Right renal cortex interstitium (tissue), 3 donors: ENCODE results near the gene SH3BP1. TPM values are rescaled to one million over a fixed set of nuclear protein-coding genes. Genes with fewer than 3 reads are reported as not detected.

ENCODE experiments used
- DNase-seq, 3 donors: peaks; one replicate each; pipeline ENCODE4 v3.0.0-alpha.2; 2013; ENCODE audit warnings: low read depth in 3 of 3, low spot score in 2 of 3
- polyA plus RNA-seq, 3 donors: library from polyadenylated mRNA; unstranded; fragments of 120-200 nt; gene quantifications; one replicate each; pipeline ENCODE4 v1.2.1, GENCODE V29; 2013; ENCODE audit not compliant: insufficient read length in 3 of 3

The SH3BP1 gene
- polyA plus RNA-seq, 3 donors = 19.7 to 26.6 (median 21.1) TPM

GRCh38 chr22:37657590-37658132 lies 18.2 kb downstream of the SH3BP1 start:
- DNase-seq = no peak

GRCh38 chr22:37658133-37659065 lies 18.9 kb downstream of the SH3BP1 start, which contains the start of gene PDXP:
TSS of gene PDXP (plus strand) at chr22:37658723. CDS start at chr22:37658783, 60 bp downstream.
- DNase-seq = peak; percentile 98 to 100 (median 99)

DNA sequence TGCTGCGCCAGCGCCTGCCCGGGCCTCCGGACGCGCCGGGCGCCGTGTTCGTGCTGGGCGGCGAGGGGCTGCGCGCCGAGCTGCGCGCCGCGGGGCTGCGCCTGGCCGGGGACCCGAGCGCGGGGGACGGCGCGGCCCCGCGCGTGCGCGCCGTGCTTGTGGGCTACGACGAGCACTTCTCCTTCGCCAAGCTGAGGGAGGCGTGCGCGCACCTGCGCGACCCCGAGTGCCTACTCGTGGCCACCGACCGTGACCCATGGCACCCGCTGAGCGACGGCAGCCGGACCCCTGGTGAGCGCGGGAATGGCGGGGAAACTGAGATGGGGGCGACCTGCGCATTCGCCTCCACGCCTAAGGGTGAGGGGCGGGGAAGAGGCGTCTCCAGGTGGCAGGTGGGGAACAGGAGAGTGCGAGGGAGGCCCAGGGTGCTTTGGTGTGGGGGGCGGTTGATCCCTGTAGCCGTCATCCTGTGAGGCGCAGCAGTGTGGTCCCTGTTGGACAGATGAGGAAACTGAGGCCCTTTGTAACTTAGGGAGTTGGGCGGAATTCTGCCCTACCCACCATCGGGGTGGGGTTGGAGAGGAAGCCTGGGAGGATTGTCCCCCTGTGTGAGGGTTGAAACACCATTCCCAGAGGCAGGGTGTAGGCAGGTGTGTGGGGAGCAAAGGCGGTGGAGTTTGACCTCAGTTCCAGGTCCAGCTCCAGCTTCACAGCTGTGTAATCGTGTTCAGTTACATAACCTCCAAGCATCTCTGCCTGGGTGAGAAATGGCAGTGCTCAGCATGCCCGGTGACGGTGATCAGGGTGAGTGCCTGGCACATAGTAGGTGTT lies 19.8 kb downstream of the SH3BP1 start:
- DNase-seq = no peak

DNA sequence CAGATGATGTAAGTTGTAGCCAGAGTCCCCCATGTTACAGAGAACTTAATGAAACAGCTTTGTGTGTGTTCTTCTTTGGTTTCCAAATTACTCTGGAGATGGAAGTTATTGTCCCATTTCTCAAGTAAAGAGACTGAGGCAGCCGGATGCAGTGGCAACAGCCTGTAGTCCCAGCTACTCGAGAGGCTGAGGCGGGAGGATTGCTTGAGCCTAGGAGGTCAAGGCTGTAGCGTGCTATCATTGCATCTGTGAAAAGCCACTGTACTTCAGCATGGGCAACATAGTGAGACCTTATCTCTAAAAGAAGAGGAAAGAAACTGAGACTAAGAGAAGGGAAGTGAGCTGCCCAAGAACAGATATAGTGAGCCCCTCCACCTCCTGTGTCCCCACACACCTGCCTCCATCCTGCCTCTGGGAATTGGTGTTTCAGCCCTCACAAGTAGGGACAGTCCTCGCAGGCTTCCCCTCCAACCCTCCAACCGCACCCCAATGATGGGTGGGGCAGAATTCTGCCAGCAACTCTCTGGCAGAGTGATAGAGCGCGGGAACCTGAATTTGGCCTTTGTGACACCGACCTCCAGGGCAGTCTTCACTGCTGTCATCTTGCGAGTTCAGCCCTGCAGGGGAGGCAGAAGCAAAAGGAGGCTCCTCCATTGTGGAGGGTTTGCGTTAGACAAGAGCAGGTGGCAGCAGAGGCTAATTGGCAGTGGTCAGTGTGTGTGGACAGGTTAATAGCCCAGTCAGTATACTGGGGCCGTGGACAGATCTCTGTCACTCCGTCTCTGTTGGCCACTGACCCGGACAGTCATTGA lies 20.6 kb downstream of the SH3BP1 start:
- DNase-seq = no peak

- DNase-seq = no peak
Observed at GRCh38 chr22:37660709-37661045, 21.2 kb downstream of the SH3BP1 start.

DNA sequence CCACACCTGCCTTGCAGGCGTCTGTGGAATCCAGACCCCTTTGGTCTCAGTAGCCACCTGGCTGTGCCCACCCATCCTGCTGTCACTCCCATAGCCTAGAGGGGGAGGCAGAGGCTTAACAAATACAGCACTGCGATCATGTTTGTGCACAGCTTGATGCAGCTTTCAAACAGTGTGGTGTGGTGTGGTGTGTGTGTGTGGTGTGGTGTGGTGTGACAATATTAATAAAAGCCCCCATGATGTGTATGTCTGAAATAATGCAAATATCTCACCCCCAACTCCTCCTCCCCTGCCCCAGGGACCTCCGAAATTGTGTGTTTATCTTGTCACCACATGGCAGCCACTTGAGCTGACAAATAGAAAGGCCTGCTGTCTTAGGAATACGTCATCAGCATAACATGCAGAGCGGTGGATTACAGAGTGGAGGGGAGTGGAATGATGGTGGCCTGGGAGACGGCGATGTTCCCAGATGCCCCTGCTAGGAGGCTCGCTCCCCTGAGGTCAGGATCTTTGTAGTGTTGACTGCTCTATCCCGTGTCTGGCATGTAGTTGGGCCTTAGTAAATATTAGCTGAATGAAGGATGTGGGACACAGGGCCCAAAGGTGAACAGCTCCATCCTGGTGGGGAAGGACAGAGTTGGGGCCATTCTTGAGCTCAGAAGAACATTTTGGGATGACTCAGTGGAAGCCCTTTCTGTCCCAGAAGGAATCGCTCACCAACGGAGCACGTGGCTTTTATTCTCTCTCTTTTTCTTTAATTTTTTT lies 21.9 kb downstream of the SH3BP1 start:
- no peak for DNase-seq

GRCh38 chr22:37662039-37662438 lies 22.6 kb downstream of the SH3BP1 start:
- no peak for DNase-seq

DNA sequence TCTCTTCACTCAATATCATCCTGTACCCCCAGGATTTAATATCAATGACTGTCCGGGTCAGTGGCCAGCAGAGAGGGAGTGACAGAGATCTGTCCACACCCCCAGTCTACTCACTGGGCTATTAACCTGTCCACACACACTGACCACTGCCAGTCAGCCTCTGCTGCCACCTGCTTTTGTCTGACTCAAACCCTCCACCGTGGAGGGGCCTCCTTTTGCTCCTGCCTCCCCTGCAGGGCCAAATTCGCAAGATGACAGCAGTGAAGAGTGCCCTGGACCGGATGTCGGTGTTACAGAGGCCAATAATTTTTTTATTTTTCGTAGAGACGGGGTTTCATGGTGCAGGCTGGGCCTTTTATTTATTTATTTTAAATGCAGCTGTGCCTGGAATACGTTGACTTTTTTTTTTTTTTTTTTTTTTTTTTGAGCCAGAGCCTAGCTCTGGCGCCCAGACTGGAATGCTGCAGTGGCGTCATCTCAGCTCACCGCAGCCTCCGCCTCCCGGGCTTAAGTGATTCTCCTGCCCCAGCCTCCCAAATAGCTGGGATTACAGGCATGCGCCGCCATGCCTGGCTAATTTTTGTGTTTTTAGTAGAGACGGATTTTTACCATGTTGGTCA lies 24.2 kb downstream of the SH3BP1 start:
- no peak for DNase-seq

- no peak for DNase-seq
Observed at GRCh38 chr22:37664249-37665101, 25.0 kb downstream of the SH3BP1 start.

GRCh38 chr22:37665487-37665886 lies 26.0 kb downstream of the SH3BP1 start:
- DNase-seq = no peak

- DNase-seq = no peak
Observed at GRCh38 chr22:37669586-37669985, 30.1 kb downstream of the SH3BP1 start.

DNA sequence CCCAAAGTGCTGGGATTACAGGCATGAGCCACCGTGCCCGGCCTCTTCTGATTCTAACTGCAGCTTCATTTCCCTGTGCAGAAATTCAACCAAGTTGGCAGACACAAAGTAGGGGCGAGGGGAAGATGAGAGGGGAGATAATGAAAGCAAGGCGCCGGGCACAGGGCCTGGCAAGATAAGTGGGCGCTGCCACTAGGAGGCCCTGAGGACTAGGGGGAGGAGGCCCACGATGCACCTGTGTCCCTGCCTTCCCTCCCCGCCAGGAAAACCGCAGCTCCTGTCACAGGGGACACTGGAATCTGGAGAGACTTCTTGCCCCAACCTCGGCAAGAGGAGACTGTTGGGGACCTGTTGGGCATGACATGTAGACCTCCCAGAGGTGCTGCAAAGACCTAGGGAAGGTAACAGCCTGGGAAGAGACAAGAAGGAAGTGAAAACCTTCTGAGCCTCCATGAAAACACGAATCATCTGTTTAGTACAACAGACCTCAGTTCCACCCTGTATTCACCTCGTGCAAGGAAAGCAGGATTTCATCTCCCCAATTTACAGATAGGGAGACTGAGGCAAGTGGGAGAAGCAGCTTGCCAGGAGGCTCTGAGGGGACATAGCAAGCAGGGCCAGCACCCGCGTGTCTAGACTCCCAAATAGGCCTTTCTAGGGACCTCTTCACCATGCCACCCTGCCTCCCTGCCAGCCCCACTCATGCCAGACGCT lies 32.9 kb downstream of the SH3BP1 start:
- no peak for DNase-seq

- no peak for DNase-seq
Observed at GRCh38 chr22:37672920-37673455, 33.5 kb downstream of the SH3BP1 start.

DNA sequence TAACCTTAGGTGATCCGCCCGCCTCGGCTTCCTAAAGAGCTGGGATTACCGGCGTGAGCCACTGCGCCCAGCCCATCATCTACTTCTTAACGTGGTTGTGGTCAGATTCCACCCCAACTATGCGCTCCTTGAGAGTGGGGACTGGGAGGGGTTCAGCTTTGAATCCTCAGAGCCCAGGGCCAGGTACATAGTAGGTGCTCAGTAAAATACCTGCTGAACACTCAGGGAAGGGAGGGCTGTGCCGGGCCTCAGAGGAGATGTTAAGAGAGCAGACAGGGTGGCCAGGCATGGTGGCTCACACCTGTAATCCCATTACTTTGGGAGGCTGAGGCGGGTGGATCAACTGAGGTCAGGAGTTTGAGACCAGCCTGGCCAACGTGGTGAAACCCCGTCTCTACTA lies 34.8 kb downstream of the SH3BP1 start:
- DNase-seq = no peak

GRCh38 chr22:37674951-37675929 lies 35.8 kb downstream of the SH3BP1 start, which contains the start of gene LGALS1:
TSS of gene LGALS1 (plus strand) at chr22:37675636. CDS start at chr22:37675703, 67 bp downstream.
- no peak for DNase-seq
